ENCODE measurements around the gene CAP2. TPM values are rescaled to one million over a fixed set of nuclear protein-coding genes. Genes with fewer than 3 reads are reported as not detected.

CAP2 gene
- total and polyA plus RNA-seq, 9 of the 15 experiments (the other 6 are each of a cell fraction or from before 2014, with no cell fraction given) = not detected

DNA sequence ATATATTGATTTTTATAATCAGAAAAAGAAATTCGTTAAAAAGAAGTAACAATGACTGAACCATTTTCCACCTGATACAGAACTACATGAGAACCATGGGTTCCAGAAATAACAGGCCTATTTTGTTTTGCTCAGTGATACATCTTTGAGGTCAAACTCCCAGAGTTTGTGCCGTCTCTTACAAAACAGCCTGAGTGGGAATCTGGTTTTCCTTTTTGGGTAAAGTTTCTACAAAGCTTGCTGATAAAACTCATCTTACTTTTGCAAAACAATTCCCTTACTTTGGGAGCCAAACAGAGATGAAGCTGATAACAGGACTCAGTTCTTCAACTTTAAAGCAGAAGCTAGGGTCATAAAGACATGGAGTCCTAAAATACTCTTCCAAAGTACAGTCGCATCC, 108.0 kb downstream of the CAP2 start:
- TF ChIP-seq ZEB2 (IDR thresholded peaks at IDR 0.05) (no peak), ZNF263 (CRISPR knock-in tag; IDR thresholded peaks at IDR 0.05; ENCODE audit: borderline replicate concordance) (no peak), KAT7 (CRISPR knock-in tag; IDR thresholded peaks at IDR 0.05; ENCODE audit: borderline replicate concordance) (no peak), TRIM28 (IDR thresholded peaks at IDR 0.05) (no peak), ZFP1 (CRISPR knock-in tag; IDR thresholded peaks at IDR 0.05) (no peak)
- TF ChIP-seq, protein P1, sequence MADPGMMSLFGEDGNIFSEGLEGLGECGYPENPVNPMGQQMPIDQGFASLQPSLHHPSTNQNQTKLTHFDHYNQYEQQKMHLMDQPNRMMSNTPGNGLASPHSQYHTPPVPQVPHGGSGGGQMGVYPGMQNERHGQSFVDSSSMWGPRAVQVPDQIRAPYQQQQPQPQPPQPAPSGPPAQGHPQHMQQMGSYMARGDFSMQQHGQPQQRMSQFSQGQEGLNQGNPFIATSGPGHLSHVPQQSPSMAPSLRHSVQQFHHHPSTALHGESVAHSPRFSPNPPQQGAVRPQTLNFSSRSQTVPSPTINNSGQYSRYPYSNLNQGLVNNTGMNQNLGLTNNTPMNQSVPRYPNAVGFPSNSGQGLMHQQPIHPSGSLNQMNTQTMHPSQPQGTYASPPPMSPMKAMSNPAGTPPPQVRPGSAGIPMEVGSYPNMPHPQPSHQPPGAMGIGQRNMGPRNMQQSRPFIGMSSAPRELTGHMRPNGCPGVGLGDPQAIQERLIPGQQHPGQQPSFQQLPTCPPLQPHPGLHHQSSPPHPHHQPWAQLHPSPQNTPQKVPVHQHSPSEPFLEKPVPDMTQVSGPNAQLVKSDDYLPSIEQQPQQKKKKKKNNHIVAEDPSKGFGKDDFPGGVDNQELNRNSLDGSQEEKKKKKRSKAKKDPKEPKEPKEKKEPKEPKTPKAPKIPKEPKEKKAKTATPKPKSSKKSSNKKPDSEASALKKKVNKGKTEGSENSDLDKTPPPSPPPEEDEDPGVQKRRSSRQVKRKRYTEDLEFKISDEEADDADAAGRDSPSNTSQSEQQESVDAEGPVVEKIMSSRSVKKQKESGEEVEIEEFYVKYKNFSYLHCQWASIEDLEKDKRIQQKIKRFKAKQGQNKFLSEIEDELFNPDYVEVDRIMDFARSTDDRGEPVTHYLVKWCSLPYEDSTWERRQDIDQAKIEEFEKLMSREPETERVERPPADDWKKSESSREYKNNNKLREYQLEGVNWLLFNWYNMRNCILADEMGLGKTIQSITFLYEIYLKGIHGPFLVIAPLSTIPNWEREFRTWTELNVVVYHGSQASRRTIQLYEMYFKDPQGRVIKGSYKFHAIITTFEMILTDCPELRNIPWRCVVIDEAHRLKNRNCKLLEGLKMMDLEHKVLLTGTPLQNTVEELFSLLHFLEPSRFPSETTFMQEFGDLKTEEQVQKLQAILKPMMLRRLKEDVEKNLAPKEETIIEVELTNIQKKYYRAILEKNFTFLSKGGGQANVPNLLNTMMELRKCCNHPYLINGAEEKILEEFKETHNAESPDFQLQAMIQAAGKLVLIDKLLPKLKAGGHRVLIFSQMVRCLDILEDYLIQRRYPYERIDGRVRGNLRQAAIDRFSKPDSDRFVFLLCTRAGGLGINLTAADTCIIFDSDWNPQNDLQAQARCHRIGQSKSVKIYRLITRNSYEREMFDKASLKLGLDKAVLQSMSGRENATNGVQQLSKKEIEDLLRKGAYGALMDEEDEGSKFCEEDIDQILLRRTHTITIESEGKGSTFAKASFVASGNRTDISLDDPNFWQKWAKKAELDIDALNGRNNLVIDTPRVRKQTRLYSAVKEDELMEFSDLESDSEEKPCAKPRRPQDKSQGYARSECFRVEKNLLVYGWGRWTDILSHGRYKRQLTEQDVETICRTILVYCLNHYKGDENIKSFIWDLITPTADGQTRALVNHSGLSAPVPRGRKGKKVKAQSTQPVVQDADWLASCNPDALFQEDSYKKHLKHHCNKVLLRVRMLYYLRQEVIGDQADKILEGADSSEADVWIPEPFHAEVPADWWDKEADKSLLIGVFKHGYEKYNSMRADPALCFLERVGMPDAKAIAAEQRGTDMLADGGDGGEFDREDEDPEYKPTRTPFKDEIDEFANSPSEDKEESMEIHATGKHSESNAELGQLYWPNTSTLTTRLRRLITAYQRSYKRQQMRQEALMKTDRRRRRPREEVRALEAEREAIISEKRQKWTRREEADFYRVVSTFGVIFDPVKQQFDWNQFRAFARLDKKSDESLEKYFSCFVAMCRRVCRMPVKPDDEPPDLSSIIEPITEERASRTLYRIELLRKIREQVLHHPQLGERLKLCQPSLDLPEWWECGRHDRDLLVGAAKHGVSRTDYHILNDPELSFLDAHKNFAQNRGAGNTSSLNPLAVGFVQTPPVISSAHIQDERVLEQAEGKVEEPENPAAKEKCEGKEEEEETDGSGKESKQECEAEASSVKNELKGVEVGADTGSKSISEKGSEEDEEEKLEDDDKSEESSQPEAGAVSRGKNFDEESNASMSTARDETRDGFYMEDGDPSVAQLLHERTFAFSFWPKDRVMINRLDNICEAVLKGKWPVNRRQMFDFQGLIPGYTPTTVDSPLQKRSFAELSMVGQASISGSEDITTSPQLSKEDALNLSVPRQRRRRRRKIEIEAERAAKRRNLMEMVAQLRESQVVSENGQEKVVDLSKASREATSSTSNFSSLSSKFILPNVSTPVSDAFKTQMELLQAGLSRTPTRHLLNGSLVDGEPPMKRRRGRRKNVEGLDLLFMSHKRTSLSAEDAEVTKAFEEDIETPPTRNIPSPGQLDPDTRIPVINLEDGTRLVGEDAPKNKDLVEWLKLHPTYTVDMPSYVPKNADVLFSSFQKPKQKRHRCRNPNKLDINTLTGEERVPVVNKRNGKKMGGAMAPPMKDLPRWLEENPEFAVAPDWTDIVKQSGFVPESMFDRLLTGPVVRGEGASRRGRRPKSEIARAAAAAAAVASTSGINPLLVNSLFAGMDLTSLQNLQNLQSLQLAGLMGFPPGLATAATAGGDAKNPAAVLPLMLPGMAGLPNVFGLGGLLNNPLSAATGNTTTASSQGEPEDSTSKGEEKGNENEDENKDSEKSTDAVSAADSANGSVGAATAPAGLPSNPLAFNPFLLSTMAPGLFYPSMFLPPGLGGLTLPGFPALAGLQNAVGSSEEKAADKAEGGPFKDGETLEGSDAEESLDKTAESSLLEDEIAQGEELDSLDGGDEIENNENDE (IDR thresholded peaks at IDR 0.05; ENCODE audit: low read depth, low read length) = no peak
- TF ChIP-seq, protein P2, sequence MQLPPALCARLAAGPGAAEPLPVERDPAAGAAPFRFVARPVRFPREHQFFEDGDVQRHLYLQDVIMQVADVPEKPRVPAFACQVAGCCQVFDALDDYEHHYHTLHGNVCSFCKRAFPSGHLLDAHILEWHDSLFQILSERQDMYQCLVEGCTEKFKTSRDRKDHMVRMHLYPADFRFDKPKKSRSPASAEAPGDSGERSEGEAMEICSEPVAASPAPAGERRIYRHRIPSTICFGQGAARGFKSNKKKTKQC (CRISPR knock-in tag; IDR thresholded peaks at IDR 0.05) = no peak
- no peak for ATAC-seq
- Histone ChIP-seq H3K9ac (ENCODE audit: insufficient read depth in 1 of 2, low read depth in 2 of 2, low read length in 2 of 2) (no peak overlapping the region), H3K79me2 (ENCODE audit: control insufficient read depth, insufficient read depth, low read length) (no peaks in the 10 kb centered on the region), H3K27ac (ENCODE audit: extremely low read depth, low read depth, low read length) (no peak overlapping the region), H3K36me3 (ENCODE audit: control insufficient read depth, insufficient read depth, low read length) (no peaks in the 10 kb centered on the region), H4K20me1 (replicated peaks; ENCODE audit: control insufficient read depth, insufficient read depth, low read length) (no peaks in the 10 kb centered on the region), H3K4me1 (replicated peaks in 1 of 2; ENCODE audit: control insufficient read depth in 2 of 2, insufficient read depth in 2 of 2, low read length in 2 of 2) (no peaks in the 10 kb centered on the region), H3K9me3 (replicated peaks; ENCODE audit: control insufficient read depth, insufficient read depth, low read depth, low read length) (no peaks in the 10 kb centered on the region), H3K27me3 (ENCODE audit: control insufficient read depth in 2 of 2, insufficient read depth in 2 of 2, low read length in 2 of 2) (peaks cover 4% of the 10 kb centered on the region in 2 experiments; a peak in 3 of 5 replicates), H3K9me1 (ENCODE audit: control insufficient read depth, insufficient read depth, low read length) (no peaks in the 10 kb centered on the region), H2AFZ (ENCODE audit: low read depth, low read length) (no peak overlapping the region), H3K4me3 (no peak overlapping the region), H3K4me2 (ENCODE audit: insufficient read depth, low read length) (no peak overlapping the region)
- no TSS peak for BruUV-seq (replicated peaks)
- ChIA-PET CTCF (ENCODE audit: low intra/inter-chr PET ratio) (interaction anchor here (1.2 kb wide), 1 partner anchor 10 kb away, joined by 3 read pairs; no protein-coding TSS in a partner anchor), POLR2A (interaction anchor here (0.8 to 1.1 kb wide), 2 partner anchors 10 to 22 kb away, joined by 3 read pairs; no protein-coding TSS in a partner anchor)
- no peak for DNase-seq (ENCODE audit: extremely low read depth in 1 of 4, low spot score in 3 of 4)
- no peak for FAIRE-seq
- in situ Hi-C loops (cut with MboI) = no loop called here
- intact Hi-C loops (cut with micrococcal nuclease) = no loop called here
- 2% methylated on average over 3 of the region's 3 CpGs for WGBS (ENCODE audit: insufficient coverage, low coverage, missing lambda C conversion rate)
